SJCRH30 (cell line): ENCODE data around the gene CCDC71. TPM values are rescaled to one million over a fixed set of nuclear protein-coding genes. Genes with fewer than 3 reads are reported as not detected.
A peak's percentile ranks its signal among the peaks of the same experiment; 100 is the strongest.

Experiments
- DNase-seq, 2 experiments: peaks; one replicate each; pipeline ENCODE4 v3.0.0-alpha.2; 2015 to 2020
- H3K27ac ChIP-seq: fragments of 250-450 bp; sonication (Bioruptor Pico); 2 replicates; pipeline ENCODE4 v1.5.1; 2020; ENCODE audit warnings: mild to moderate bottlenecking, moderate library complexity
- H3K27me3 ChIP-seq: fragments of 250-450 bp; sonication (Bioruptor Pico); 2 replicates; pipeline ENCODE4 v1.5.1; 2020; ENCODE audit warnings: mild to moderate bottlenecking, moderate library complexity
- H3K36me3 ChIP-seq: fragments of 250-450 bp; sonication (Bioruptor Pico); 2 replicates; pipeline ENCODE4 v1.5.1; 2020; ENCODE audit warnings: mild to moderate bottlenecking, moderate library complexity
- H3K4me1 ChIP-seq: fragments of 250-450 bp; sonication (Bioruptor Pico); 2 replicates; pipeline ENCODE4 v1.5.1; 2020; ENCODE audit warnings: mild to moderate bottlenecking, moderate library complexity
- H3K4me3 ChIP-seq: fragments of 250-450 bp; sonication (Bioruptor Pico); 2 replicates; pipeline ENCODE4 v1.5.1; 2020; ENCODE audit warnings: mild to moderate bottlenecking, moderate library complexity
- H3K9me3 ChIP-seq: fragments of 250-450 bp; sonication (Bioruptor Pico); replicated peaks from 2 replicates; pipeline ENCODE4 v1.5.1; 2020; ENCODE audit warnings: mild to moderate bottlenecking, moderate library complexity
- total RNA-seq: library from RNA; depleted of rRNA; stranded (reverse); fragments of >200 nt; shearing (Covaris generic); gene quantifications from 2 replicates; pipeline ENCODE4 v1.2.3, GENCODE V29; 2014

CCDC71 gene
- total RNA-seq, 1 experiment from 2014 or later = 19.3 TPM

GRCh38 chr3:49158103-49158709 is 7.9 kb downstream of the CCDC71 start:
- Histone ChIP-seq H3K4me1 (peaks cover 11% of the 10 kb centered on the region), H3K9me3 (no peaks in the 10 kb centered on the region), H3K36me3 (peaks cover under 1% of the 10 kb centered on the region), H3K4me3 (no peak overlapping the region), H3K27ac (no peak overlapping the region), H3K27me3 (no peaks in the 10 kb centered on the region)
- peak in 1 of 2 experiments; percentile 19 for DNase-seq

GRCh38 chr3:49157289-49157688 is 8.8 kb downstream of the CCDC71 start:
- no peak overlapping the region for H3K27ac ChIP-seq
- H3K4me3 ChIP-seq = no peak overlapping the region
- no peak for DNase-seq
- no peaks in the 10 kb centered on the region for H3K36me3 ChIP-seq
- no peaks in the 10 kb centered on the region for H3K9me3 ChIP-seq
- no peaks in the 10 kb centered on the region for H3K27me3 ChIP-seq
- H3K4me1 ChIP-seq = peaks cover 11% of the 10 kb centered on the region

GRCh38 chr3:49153349-49153912 is 12.7 kb downstream of the CCDC71 start:
- no peaks in the 10 kb centered on the region for H3K36me3 ChIP-seq
- H3K4me3 ChIP-seq = no peak overlapping the region
- H3K27ac ChIP-seq = no peak overlapping the region
- DNase-seq = no peak
- no peaks in the 10 kb centered on the region for H3K9me3 ChIP-seq
- no peaks in the 10 kb centered on the region for H3K27me3 ChIP-seq
- H3K4me1 ChIP-seq = peaks cover 11% of the 10 kb centered on the region

DNA sequence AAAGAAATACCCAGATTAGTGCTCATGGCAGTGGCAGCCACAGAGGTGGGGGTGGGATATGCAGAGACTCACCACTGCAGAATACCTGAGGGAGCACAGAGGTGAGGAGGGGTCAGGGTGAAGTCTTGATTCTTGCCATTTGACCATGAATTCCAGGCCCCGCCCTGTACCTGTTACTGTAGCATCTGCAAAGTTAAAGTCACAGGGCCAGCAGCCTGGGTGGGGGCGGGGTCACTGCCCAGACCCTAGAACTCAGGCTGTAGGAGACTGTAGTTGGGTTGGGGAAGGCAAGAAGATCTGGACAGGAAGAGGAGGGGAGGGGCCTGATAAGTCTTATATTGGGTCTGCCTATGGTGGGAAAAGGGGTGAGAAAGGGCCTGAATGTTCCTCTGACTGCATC is 14.5 kb downstream of the CCDC71 start:
- Histone ChIP-seq H3K4me1 (peaks cover 1% of the 10 kb centered on the region; the same call in 1 of the 2 replicates), H3K27me3 (no peaks in the 10 kb centered on the region), H3K4me3 (no peak overlapping the region), H3K9me3 (no peaks in the 10 kb centered on the region), H3K27ac (no peak overlapping the region), H3K36me3 (no peaks in the 10 kb centered on the region)
- DNase-seq = no peak

GRCh38 chr3:49148159-49148558 is 18.0 kb downstream of the CCDC71 start:
- H3K27me3 ChIP-seq = no peaks in the 10 kb centered on the region
- H3K9me3 ChIP-seq = no peaks in the 10 kb centered on the region
- H3K27ac ChIP-seq = no peak overlapping the region
- no peaks in the 10 kb centered on the region for H3K4me1 ChIP-seq
- DNase-seq = no peak
- no peaks in the 10 kb centered on the region for H3K36me3 ChIP-seq
- H3K4me3 ChIP-seq = no peak overlapping the region

DNA sequence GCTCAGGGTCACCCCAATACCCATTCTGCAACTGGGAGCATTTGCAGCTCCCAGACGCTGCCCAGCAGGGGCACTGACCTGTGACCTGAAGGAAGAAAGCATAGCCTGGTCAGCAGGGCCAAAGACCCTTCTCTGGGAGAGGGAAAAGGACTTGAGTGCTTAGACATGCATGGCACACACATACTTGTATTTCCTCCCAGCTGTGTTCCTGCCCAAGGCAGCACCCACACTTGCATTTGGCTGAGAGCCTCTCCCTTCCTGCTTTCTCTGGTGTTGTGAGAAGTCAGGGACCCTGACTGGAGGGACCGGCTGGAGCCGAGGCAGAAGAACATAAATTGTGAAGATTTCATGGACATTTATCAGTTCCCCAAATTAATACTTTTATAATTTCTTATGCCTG is 26.1 kb downstream of the CCDC71 start:
- Histone ChIP-seq H3K9me3 (no peaks in the 10 kb centered on the region), H3K27me3 (no peaks in the 10 kb centered on the region), H3K4me3 (no peak overlapping the region), H3K4me1 (no peaks in the 10 kb centered on the region), H3K36me3 (no peaks in the 10 kb centered on the region), H3K27ac (no peak overlapping the region)
- DNase-seq = no peak

- no peak overlapping the region for H3K4me3 ChIP-seq
- H3K27ac ChIP-seq = no peak overlapping the region
- DNase-seq = no peak
- H3K27me3 ChIP-seq = no peaks in the 10 kb centered on the region
- H3K36me3 ChIP-seq = no peaks in the 10 kb centered on the region
- H3K9me3 ChIP-seq = no peaks in the 10 kb centered on the region
- no peaks in the 10 kb centered on the region; the same call in 1 of the 2 replicates for H3K4me1 ChIP-seq
Observed at GRCh38 chr3:49135499-49135898, 30.6 kb downstream of the CCDC71 start.

GRCh38 chr3:49134471-49135265 is 31.5 kb downstream of the CCDC71 start:
- DNase-seq = no peak
- H3K4me1 ChIP-seq = no peaks in the 10 kb centered on the region; the same call in 1 of the 2 replicates
- no peaks in the 10 kb centered on the region for H3K27me3 ChIP-seq
- no peak overlapping the region for H3K27ac ChIP-seq
- H3K36me3 ChIP-seq = no peaks in the 10 kb centered on the region
- no peaks in the 10 kb centered on the region for H3K9me3 ChIP-seq
- H3K4me3 ChIP-seq = no peak overlapping the region; the same call in 1 of the 2 replicates

GRCh38 chr3:49133226-49133951 is 32.7 kb downstream of the CCDC71 start:
- peak overlapping the region; percentile 65 for H3K4me3 ChIP-seq
- H3K27ac ChIP-seq = peak overlapping the region; percentile 55
- H3K4me1 ChIP-seq = no peaks in the 10 kb centered on the region; the same call in 1 of the 2 replicates
- no peaks in the 10 kb centered on the region for H3K36me3 ChIP-seq
- no peaks in the 10 kb centered on the region for H3K9me3 ChIP-seq
- no peaks in the 10 kb centered on the region for H3K27me3 ChIP-seq
- peak; percentile 86 to 88 for DNase-seq

DNA sequence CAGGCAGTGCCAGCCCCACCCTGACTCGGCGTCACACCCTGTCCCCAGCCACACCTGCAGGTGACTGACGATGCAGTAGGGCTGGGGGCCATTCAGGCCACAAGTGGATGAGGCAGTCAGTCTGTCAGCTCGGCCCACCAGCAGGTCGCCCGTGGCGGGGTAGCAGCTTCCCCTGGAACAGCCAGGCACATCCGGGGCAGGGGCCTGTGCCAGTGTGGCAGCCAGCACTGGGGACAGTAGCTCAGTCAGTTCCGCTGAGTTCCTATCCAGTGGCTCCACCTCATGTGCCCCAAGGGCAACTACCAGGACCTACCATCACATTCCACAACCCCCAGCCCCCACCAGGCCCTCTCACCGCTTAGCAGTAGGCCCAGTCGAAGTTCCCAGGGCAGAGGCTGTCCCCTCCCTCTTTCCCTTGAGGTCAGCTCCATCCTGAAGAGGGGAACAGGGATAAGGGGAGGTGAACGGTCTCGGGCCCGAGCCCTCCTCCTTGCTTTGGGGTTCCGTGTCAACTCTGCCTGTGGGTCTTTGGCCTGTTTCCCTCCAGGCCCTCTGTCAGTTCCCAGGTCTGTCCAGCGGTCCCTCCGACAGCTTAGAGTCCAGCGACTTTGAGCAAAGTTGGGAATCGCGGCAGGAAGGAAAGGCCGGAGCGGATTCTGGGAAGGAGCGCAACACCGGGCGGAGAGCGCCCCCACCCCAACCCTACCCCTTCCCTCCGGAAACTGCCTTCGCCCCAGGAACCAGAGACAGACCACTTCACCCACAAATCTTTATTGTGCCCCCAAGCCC is 33.5 kb downstream of the CCDC71 start, which contains the start of gene LAMB2:
TSS of gene LAMB2 (minus strand) at position 614 of the 789 bp plus-strand sequence. CDS start at position 431, 183 bp downstream.
- peak; percentile 76 to 82 for DNase-seq
- no peaks in the 10 kb centered on the region for H3K9me3 ChIP-seq
- peak within 1 kb of the TSS; percentile 65 for H3K4me3 ChIP-seq
- no peaks in the 10 kb centered on the region; the same call in 1 of the 2 replicates for H3K4me1 ChIP-seq
- H3K36me3 ChIP-seq = no peaks in the 10 kb centered on the region
- no peaks in the 10 kb centered on the region for H3K27me3 ChIP-seq
- H3K27ac ChIP-seq = peak within 1 kb of the TSS; percentile 55

- DNase-seq = no peak
- Histone ChIP-seq H3K4me1 (no peaks in the 10 kb centered on the region; the same call in 1 of the 2 replicates), H3K27me3 (no peaks in the 10 kb centered on the region), H3K27ac (peak overlapping the region; percentile 55; the same call in 1 of the 2 replicates), H3K9me3 (no peaks in the 10 kb centered on the region), H3K36me3 (no peaks in the 10 kb centered on the region), H3K4me3 (peak overlapping the region; percentile 65)
Observed at GRCh38 chr3:49132073-49132436, 34.1 kb downstream of the CCDC71 start.

DNA sequence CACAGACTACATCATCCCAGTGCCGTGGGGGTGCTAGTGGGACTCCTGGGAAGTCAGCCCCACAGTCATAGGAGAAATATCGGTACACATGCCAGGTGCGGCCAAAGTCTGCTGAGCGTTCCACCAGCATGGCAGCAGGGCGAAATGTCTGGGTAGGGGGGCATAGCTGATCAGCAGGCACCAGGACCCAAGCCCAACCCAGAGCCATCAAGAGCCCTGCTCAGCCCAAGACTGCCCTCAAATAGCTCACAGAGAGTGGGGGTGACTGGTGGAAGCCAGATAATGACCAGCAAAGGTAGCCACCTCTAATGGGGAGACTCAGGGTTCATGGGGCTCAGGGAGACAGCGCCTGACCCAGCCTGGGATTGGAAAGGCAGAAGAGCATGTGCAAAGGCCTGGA is 34.6 kb downstream of the CCDC71 start:
- no peak overlapping the region for H3K4me3 ChIP-seq
- H3K27ac ChIP-seq = no peak overlapping the region
- no peaks in the 10 kb centered on the region for H3K36me3 ChIP-seq
- no peak for DNase-seq
- no peaks in the 10 kb centered on the region; the same call in 1 of the 2 replicates for H3K4me1 ChIP-seq
- H3K27me3 ChIP-seq = no peaks in the 10 kb centered on the region
- no peaks in the 10 kb centered on the region for H3K9me3 ChIP-seq

GRCh38 chr3:49131040-49131439 is 35.1 kb downstream of the CCDC71 start:
- no peaks in the 10 kb centered on the region for H3K36me3 ChIP-seq

More at GRCh38 chr3:49131040-49131439, 35.1 kb downstream of the CCDC71 start:
- Histone ChIP-seq H3K4me3 (no peak overlapping the region), H3K27ac (no peak overlapping the region), H3K4me1 (no peaks in the 10 kb centered on the region; the same call in 1 of the 2 replicates), H3K9me3 (no peaks in the 10 kb centered on the region), H3K27me3 (no peaks in the 10 kb centered on the region)
- no peak for DNase-seq
